Measurements from ENCODE around the gene POTEB. TPM values are rescaled to one million over a fixed set of nuclear protein-coding genes. Genes with fewer than 3 reads are reported as not detected.
"Not testable (repeated sequence)": the region's sequence is repeated elsewhere in the genome, so short reads cannot be mapped to it uniquely, and the experiment has no call there.

POTEB gene
- total RNA-seq (not detected), polyA plus RNA-seq (ENCODE audit: insufficient read depth, low read depth, low replicate concordance) (not detected)
- long read RNA-seq, donor 1: 0 reads
- long read RNA-seq, donor 2: 0 reads
- long read RNA-seq, donor 3: 0 reads
- long read RNA-seq, donor 4: 0 reads
- long read RNA-seq, donor 5: 0 reads
- long read RNA-seq, donor 6: 0 reads
- long read RNA-seq, donor 7: 0 reads
- long read RNA-seq, donor 8: 0 reads
- long read RNA-seq, donor 9: 0 reads
- long read RNA-seq, donor 10: 0 reads

DNA sequence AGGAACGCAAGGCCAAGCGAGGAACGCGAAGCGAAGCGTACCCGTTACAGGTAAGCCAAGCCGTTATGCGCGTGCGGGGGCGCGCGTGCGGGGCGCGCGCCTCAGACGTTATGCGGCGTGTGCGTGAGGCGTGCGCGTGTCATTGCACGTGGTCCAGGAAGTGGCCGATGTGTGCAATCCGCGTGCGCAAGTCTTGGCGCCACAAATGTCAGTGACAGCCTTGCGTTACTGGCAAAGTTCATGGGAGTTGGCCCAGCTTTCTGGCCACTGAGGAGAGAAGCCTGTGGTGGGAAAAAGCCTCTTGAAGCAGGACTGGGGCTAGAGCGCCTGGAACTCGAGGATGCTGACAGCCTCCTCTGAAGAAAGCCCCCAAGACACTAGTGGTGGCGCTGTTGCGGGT, at the start of gene POTEB:
TSS of gene POTEB (minus strand) at position 101 of the 400 bp plus-strand sequence. CDS start 489 bp downstream, outside the sequence.
- H3K9me3 ChIP-seq (ENCODE audit: control insufficient read depth in 2 of 3, insufficient read depth in 1 of 3, low read length in 3 of 3); intact Hi-C loops (cut with DNase I); H3K27me3 ChIP-seq (ENCODE audit: control insufficient read depth, insufficient read depth, low read length); H3K9ac ChIP-seq (ENCODE audit: low read length in 3 of 3); H3K4me3 ChIP-seq (ENCODE audit: low read length in 3 of 3); FAIRE-seq; DNase-seq; H3K36me3 ChIP-seq (ENCODE audit: control insufficient read depth in 2 of 3, insufficient read depth in 3 of 3, low read length in 3 of 3); H3K27ac ChIP-seq (ENCODE audit: low read depth in 2 of 2, low read length in 2 of 2); H3K4me1 ChIP-seq (ENCODE audit: control insufficient read depth in 2 of 3, insufficient read depth in 2 of 3, low read depth in 1 of 3, low read length in 3 of 3): not testable (repeated sequence)

DNA sequence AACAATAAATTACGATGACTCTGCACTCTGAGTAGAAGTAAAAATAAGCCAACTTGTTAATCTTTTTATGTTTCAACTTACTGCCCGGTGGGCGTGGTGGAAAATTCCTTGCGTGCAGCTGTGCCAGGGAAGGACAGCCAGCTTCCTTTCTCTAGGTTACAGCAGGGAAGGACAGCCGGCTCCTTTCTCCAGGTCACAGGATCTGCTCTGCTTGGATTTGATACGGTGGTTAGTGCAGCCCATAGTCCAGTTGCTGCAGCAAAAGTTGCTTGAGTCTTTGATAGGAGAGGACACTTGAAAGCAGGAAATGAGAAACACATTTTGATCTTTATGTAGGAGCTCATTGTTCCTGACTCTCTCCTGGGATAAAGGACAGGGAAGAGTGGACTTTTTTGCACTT, 13.4 kb upstream of the POTEB start:
- H3K4me3 ChIP-seq (ENCODE audit: low read length in 3 of 3): not testable (repeated sequence)

DNA sequence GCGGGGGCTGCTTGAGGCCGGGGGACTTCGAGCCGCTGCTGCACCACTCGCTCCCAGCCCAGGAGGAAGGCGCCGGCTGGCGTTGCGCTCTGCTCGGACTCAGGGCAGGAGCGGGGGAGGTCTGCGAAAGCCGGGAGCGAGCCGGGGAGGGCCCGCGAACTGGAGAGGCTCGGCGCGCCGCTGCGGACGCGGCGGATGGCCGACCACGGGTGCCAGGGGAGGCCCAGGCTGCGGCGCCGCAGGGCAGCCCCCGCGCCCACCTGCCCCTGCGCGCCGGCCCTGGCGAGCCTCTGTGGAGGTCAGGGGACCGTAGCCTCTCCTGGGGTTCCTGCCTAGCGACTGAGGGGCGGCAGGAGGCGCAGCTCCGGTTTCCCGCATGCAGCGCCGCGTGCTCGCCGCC, 12.0 kb upstream of the POTEB start:
- H3K36me3 ChIP-seq (ENCODE audit: control insufficient read depth in 2 of 3, insufficient read depth in 3 of 3, low read length in 3 of 3); H3K9ac ChIP-seq (ENCODE audit: low read length in 3 of 3); intact Hi-C loops (cut with DNase I); H3K4me1 ChIP-seq (ENCODE audit: control insufficient read depth in 2 of 3, insufficient read depth in 2 of 3, low read depth in 1 of 3, low read length in 3 of 3); H3K27me3 ChIP-seq (ENCODE audit: control insufficient read depth, insufficient read depth, low read length); FAIRE-seq; H3K9me3 ChIP-seq (ENCODE audit: control insufficient read depth in 2 of 3, insufficient read depth in 1 of 3, low read length in 3 of 3); H3K4me3 ChIP-seq (ENCODE audit: low read length in 3 of 3); DNase-seq; H3K27ac ChIP-seq (ENCODE audit: low read depth in 2 of 2, low read length in 2 of 2): not testable (repeated sequence)

More for the DNA sequence above, 13.4 kb upstream of the POTEB start:
- DNase-seq; H3K27me3 ChIP-seq (ENCODE audit: control insufficient read depth, insufficient read depth, low read length); H3K9ac ChIP-seq (ENCODE audit: low read length in 3 of 3); intact Hi-C loops (cut with DNase I); FAIRE-seq; H3K36me3 ChIP-seq (ENCODE audit: control insufficient read depth in 2 of 3, insufficient read depth in 3 of 3, low read length in 3 of 3); H3K9me3 ChIP-seq (ENCODE audit: control insufficient read depth in 2 of 3, insufficient read depth in 1 of 3, low read length in 3 of 3); H3K4me1 ChIP-seq (ENCODE audit: control insufficient read depth in 2 of 3, insufficient read depth in 2 of 3, low read depth in 1 of 3, low read length in 3 of 3); H3K27ac ChIP-seq (ENCODE audit: low read depth in 2 of 2, low read length in 2 of 2): not testable (repeated sequence)

DNA sequence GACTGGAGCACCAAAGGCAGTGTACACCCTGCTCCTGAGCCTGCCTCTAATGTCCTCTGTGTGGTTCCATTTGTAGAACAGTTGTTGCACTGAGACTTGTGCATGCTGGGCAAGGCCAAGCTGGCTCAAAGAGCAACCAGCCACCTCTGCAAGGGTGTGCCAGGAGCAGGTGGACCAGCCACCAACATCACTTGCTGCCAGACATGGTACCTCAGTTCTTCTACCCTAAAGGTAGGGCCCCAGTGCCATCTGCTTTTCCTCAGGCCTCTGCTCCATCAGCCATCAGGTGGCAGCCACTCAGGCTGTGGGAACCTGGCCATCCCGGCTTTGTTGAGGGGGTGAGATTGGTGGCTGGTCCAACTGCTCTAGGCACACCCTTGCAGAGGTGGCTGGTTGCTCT, 38.7 kb downstream of the POTEB start:
- FAIRE-seq; H3K27ac ChIP-seq (ENCODE audit: low read depth in 2 of 2, low read length in 2 of 2); H3K27me3 ChIP-seq (ENCODE audit: control insufficient read depth, insufficient read depth, low read length); H3K9me3 ChIP-seq (ENCODE audit: control insufficient read depth in 2 of 3, insufficient read depth in 1 of 3, low read length in 3 of 3); DNase-seq; H3K9ac ChIP-seq (ENCODE audit: low read length in 3 of 3); H3K4me1 ChIP-seq (ENCODE audit: control insufficient read depth in 2 of 3, insufficient read depth in 2 of 3, low read depth in 1 of 3, low read length in 3 of 3); intact Hi-C loops (cut with DNase I); H3K4me3 ChIP-seq (ENCODE audit: low read length in 3 of 3); H3K36me3 ChIP-seq (ENCODE audit: control insufficient read depth in 2 of 3, insufficient read depth in 3 of 3, low read length in 3 of 3): not testable (repeated sequence)

Small RNA genes lying within 50 kb of the gene (microRNA-seq; reads per million reads assigned to microRNA genes)
- gene MIR3118-4: not detected

Other genes with a start within 250 kb of the POTEB start
- not detected for gene OR4M2, start 202.8 kb upstream of the POTEB start, total RNA-seq
- not detected for gene OR4M2, start 202.8 kb upstream of the POTEB start, polyA plus RNA-seq (ENCODE audit: insufficient read depth, low read depth, low replicate concordance)